HG03442 (cell line): ENCODE data around the gene UBE2J1.
A peak's percentile ranks its signal among the peaks of the same experiment; 100 is the strongest.

Experiments used
- ATAC-seq: cut with Tn5 transposase; IDR thresholded peaks from one replicate; pipeline ENCODE4 v1.9.1; 2021; ENCODE audit warnings: mild to moderate bottlenecking, moderate library complexity; ENCODE audit not compliant: unreplicated experiment

The UBE2J1 gene

DNA sequence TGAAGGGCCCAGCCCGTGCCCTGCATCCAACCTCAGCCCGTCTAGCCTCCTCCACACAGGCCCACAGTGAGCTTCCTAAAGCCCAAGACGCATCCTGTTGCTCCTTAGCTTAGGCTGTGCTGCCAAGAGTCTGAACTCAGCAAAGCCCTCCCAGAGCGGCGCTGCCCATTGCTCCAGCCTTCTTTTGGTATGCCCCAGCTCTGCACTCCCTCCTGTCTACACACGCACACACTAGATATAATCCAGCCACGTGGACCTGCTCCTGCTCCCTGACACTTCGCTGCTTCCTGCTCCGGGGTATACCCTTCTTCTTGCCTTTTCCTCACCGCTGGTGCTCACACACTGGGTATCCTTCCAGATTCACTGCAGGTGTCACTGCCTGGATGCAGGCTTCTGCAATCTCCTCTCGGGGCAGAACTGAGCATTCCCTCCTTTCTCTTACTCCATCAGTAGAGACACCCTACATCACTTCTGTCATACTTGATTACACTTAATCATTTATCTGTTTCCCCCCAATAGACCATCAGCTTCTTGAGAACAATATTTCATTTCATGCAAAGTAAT is 61.2 kb downstream of the UBE2J1 start:
- ATAC-seq = no peak

DNA sequence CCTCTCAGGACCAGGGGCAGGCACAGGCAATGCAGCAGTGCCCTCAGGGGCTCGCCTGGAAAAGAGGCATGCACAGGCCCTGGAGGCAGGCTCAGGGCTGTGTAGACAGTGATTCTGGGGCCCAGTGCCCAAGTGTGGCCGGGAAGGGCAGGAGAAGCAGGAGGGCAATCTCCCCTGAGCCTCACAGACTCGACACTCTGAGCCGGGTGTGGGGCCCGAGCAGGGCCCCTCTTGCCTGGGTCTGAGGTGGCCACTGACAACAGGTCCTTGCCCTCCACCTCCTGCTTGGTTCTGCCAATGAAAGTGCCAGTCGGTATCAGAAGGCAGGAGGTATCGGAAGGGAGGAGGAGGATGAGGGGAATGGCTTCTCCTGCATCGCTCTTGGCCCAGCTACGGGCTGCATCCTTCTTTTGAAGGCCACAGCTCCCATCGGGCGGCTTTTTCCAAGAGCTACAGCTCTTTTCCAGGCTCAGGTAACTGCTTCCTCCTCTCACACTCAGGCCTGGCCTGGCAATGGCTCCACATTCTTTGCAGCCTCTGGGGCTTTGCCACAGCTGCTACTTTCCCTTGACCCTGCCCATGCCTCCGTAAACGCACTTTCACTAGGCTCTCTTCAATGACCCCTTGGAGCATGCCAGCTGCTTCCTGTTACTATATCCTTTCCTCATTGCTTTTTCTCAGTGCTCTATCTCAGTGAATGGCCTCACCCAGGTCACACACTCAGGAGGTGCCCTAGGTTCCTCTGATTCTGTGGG is 61.9 kb downstream of the UBE2J1 start:
- ATAC-seq = no peak

DNA sequence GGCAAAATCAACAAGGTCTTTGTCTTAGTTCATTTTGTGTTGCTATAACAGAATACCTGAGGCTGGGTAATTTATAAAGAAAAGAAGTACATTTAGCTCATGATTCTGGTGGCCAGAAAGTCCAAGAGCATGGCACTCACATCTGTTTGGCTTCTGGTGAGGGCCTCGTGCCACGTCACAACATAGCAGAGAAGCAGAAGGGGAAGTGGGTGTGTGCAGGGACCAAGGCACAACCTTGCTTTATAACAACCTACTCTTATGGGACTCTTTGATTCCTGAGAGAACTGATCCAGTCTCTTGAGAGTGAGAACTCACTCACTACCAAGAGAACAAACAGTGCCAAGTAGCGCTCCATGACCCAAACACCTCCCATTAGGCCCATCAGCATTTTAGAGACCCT is 62.8 kb downstream of the UBE2J1 start:
- no peak for ATAC-seq

DNA sequence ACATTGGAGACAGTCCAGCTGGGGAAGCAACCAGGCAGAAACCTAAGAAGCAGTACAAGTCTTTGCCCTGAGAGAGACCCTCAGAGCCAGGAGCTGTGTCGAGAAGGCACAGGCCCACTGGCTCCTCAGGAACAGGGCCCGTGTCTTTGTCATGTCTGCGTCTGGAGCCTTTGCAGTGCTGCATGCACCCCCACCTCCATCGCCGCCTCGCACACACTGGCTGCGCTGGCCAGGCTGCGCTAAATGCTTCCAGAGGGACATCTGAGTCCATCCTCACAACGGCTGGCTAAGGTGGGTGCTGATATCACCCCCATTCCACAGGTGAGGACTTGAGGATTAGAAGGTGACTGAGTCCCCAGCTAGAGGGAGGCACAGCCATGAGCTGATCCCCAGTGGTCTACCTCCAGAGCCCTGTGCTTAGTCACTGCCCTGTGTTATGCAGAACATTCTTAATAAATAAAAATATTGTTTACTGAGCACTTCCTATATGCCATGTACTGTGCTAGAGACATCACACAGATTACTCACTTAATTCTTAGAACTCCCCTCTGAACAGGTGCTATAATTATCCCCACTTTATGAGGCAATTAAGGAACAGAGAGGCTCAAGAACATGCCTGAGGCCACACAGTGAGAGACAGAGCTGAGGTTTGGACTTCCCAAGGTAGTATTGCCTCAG is 65.0 kb downstream of the UBE2J1 start:
- no peak for ATAC-seq

DNA sequence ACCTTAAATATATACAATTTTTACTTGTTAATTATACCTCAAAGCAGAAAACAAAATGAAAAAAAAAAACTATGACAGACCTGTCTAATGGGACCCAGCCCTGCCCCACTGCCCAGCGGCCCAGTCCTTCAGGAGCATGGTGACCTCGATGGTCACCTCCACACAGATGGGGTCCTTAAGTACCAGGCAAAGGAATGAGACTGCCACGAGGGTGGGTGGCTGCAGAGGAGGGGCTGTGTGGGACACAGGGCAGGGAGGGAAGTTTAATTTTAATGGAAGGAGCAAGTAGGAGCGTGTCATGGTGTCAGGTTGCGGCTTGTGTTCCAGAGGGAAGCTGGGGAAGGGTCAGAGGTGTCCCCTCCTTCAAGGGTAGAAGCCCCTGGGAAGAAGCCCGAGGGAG is 66.0 kb downstream of the UBE2J1 start:
- ATAC-seq = no peak

DNA sequence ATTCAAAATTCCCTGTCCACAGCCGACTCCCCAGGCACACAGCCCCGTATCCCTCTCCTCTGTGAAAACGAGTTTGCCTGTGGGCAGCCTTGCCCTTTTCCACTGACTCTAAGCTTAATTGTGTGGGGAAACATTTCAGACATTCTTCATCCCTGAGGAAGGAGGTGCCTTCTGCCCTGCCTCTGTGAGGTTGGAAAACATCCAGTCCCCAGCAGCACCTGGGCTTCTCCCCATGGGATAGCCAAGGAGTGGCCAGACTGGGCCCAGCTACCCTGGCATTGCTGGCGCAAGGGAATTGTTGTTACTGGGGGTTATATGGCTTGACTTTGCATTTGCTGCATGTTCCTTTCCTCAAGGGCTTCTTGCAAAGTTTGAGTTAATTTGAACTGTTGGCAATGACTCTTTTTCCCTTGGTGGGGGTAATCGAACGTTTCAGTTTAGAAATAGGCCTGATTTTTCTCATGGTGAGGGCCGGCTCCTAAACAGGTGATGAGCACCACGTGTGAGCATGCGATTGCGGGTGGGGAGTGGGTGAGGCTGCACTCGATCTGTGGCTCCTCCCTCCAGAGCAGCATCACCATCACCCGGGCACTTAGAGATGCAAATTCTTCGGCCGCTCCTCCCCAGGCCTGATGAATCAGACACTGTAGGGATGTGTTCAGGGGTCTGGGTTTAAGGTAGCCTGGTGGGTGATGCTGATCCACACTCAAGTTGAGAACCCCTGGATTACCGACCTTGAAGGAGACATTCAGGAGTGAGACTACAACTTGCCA is 67.4 kb downstream of the UBE2J1 start:
- ATAC-seq = no peak

DNA sequence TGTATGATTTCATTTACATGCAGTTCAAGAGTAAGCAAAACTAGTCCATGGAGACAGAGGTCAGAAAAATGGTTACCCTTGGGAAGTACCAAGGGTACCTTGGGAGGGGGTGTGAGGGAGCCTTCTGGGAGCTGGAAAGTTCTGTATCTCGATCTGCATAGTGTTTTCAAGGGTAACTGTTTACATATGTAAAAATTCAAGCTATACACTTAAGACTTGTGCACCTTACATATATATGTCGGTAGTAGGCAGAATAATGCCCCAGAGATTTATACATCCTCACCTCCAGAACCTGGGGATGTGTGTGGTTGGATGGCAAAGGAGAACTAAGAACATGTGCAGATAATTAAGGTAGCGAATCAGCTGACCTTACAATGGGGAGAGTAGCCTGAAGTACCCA is 68.4 kb downstream of the UBE2J1 start:
- no peak for ATAC-seq

DNA sequence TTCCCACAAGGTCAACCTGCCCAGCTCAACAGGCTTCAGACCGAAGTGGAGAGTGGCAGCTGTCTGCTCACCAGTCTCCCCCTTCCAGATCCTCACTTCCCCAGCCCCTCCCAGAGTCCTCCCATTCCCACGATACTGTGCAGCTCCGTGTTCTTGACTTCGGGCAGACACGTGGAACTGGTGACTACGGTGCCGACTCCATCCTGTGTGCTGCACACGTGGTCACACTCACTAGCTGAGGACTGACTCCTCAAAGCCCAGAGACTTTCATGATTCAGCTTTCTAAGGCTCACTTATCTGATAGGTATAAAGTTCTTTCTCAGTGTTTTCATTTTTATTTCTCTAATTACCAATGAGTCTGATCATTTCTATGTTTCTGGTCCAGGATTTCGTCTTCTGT is 69.8 kb downstream of the UBE2J1 start:
- no peak for ATAC-seq

DNA sequence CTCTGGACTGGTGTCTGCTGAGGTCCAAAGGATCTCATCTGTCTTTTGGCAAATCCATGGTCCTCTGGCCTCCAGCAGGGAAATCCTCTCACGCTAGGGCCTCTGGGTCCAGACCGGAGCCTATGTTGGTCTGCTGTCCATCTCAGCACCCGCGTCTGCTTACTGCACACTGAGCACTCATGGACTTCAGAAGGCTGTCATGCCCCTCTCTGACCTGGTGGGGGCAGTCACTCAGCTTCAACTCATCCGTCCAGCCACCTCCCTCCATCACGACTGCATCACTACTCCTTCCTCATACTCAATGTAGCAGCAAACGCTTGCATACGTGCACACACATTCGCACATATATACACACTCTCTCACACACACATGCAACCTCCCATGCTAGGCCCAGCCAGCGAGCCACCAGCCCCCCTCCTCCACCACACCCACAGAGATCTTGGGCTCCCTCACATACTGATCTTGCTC is 70.7 kb downstream of the UBE2J1 start:
- peak; percentile 95 for ATAC-seq

DNA sequence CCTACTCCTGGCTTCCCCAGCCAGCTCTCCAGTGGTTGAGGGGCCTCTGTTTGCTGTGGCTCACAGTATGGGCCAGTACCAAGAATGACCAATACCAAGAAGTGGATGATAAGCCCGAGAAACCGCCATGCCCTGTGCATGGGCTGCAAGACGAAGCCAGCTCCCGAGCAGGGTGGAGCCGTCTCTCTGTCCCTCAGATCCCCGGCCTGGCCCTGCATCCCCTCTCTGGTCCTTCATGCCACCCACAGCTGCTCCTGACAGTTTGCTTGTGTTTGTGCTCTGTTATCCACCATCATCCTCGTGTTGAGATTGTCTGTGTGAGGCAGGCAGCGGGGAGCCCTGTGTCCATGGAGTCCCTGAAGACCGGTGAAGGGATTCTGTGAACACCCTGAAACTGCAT is 73.6 kb downstream of the UBE2J1 start:
- no peak for ATAC-seq
